Measurements from ENCODE around the gene SPEM2. TPM values are rescaled to one million over a fixed set of nuclear protein-coding genes. Genes with fewer than 3 reads are reported as not detected.
"Not testable (repeated sequence)": the region's sequence is repeated elsewhere in the genome, so short reads cannot be mapped to it uniquely, and the experiment has no call there.

SPEM2 gene
- polyA plus RNA-seq, 1 experiment, result not detected

GRCh38 chr17:7468290-7468689 lies 42.9 kb downstream of the SPEM2 start:
- CTCF ChIA-PET, result interaction anchor here (0.8 kb wide), 1 partner anchor 92 kb away, joined by 3 read pairs; no protein-coding TSS in a partner anchor
- Histone ChIP-seq H3K4me3 (ENCODE audit: low read depth, low read length) (no peak overlapping the region), H3K27ac (ENCODE audit: low read depth, low read length) (no peak overlapping the region), H3K9me3 (ENCODE audit: control insufficient read depth, insufficient read depth, low read length) (no peaks in the 10 kb centered on the region), H3K27me3 (ENCODE audit: control insufficient read depth, insufficient read depth, low read length) (no peaks in the 10 kb centered on the region)
- DNase-seq (ENCODE audit: low read depth, low spot score), result no peak
- TF ChIP-seq CTCF (IDR thresholded peaks at IDR 0.05; ENCODE audit: low read depth, low read length), result no peak
- POLR2A ChIA-PET, result interaction anchor here (1.9 kb wide), 1 partner anchor 10 kb away, joined by 6 read pairs; the partner anchor contains the start of gene ZBTB4

GRCh38 chr17:7468804-7469389 lies 43.5 kb downstream of the SPEM2 start:
- CTCF ChIA-PET, result interaction anchor here (0.8 kb wide), 1 partner anchor 92 kb away, joined by 3 read pairs; no protein-coding TSS in a partner anchor
- Histone ChIP-seq H3K4me3 (ENCODE audit: low read depth, low read length) (no peak overlapping the region), H3K27me3 (ENCODE audit: control insufficient read depth, insufficient read depth, low read length) (no peaks in the 10 kb centered on the region), H3K9me3 (ENCODE audit: control insufficient read depth, insufficient read depth, low read length) (no peaks in the 10 kb centered on the region), H3K27ac (ENCODE audit: low read depth, low read length) (no peak overlapping the region)
- POLR2A ChIA-PET, result interaction anchor here (1.9 kb wide), 1 partner anchor 10 kb away, joined by 6 read pairs; the partner anchor contains the start of gene ZBTB4
- no peak for DNase-seq (ENCODE audit: low read depth, low spot score)
- TF ChIP-seq CTCF (IDR thresholded peaks at IDR 0.05; ENCODE audit: low read depth, low read length), result no peak

GRCh38 chr17:7469843-7470242 lies 44.4 kb downstream of the SPEM2 start:
- H3K4me3 ChIP-seq (ENCODE audit: low read depth, low read length); H3K9me3 ChIP-seq (ENCODE audit: control insufficient read depth, insufficient read depth, low read length); CTCF ChIA-PET; H3K27ac ChIP-seq (ENCODE audit: low read depth, low read length); H3K27me3 ChIP-seq (ENCODE audit: control insufficient read depth, insufficient read depth, low read length); POLR2A ChIA-PET; DNase-seq (ENCODE audit: low read depth, low spot score): not testable (repeated sequence)

GRCh38 chr17:7470457-7470973 lies 45.1 kb downstream of the SPEM2 start:
- H3K27ac ChIP-seq (ENCODE audit: low read depth, low read length); H3K27me3 ChIP-seq (ENCODE audit: control insufficient read depth, insufficient read depth, low read length); H3K4me3 ChIP-seq (ENCODE audit: low read depth, low read length); H3K9me3 ChIP-seq (ENCODE audit: control insufficient read depth, insufficient read depth, low read length); CTCF ChIA-PET; DNase-seq (ENCODE audit: low read depth, low spot score): not testable (repeated sequence)
- POLR2A ChIA-PET, result interaction anchor here (0.7 kb wide), 1 partner anchor 67 kb away, joined by 3 read pairs; the partner anchor contains the start of gene TMEM256

GRCh38 chr17:7471729-7472128 lies 46.3 kb downstream of the SPEM2 start:
- TF ChIP-seq CTCF (IDR thresholded peaks at IDR 0.05; ENCODE audit: low read depth, low read length), result no peak
- Histone ChIP-seq H3K9me3 (ENCODE audit: control insufficient read depth, insufficient read depth, low read length) (no peaks in the 10 kb centered on the region), H3K27me3 (ENCODE audit: control insufficient read depth, insufficient read depth, low read length) (no peaks in the 10 kb centered on the region), H3K4me3 (ENCODE audit: low read depth, low read length) (no peak overlapping the region), H3K27ac (ENCODE audit: low read depth, low read length) (no peak overlapping the region)
- CTCF ChIA-PET, result no interaction called here
- DNase-seq (ENCODE audit: low read depth, low spot score), result no peak
- POLR2A ChIA-PET, result no interaction called here

GRCh38 chr17:7474767-7475166 lies 49.4 kb downstream of the SPEM2 start:
- DNase-seq (ENCODE audit: low read depth, low spot score); H3K9me3 ChIP-seq (ENCODE audit: control insufficient read depth, insufficient read depth, low read length); H3K27me3 ChIP-seq (ENCODE audit: control insufficient read depth, insufficient read depth, low read length); H3K4me3 ChIP-seq (ENCODE audit: low read depth, low read length); H3K27ac ChIP-seq (ENCODE audit: low read depth, low read length); CTCF ChIA-PET: not testable (repeated sequence)
- POLR2A ChIA-PET, result interaction anchor here (0.6 kb wide), 1 partner anchor 213 kb away, joined by 8 read pairs; no protein-coding TSS in a partner anchor

Measured in AG04450 (cell line).